HL-60 (cell line): ENCODE data around the gene CELF1.

Experiments used
- CTCF ChIP-seq: IDR thresholded peaks from one replicate; pipeline ENCODE4 v1.5.1; 2011; ENCODE audit warnings: low read length, control low read depth, inconsistent platforms; ENCODE audit not compliant: insufficient read depth
- GABPA ChIP-seq: IDR thresholded peaks from 2 replicates; pipeline ENCODE4 v1.6.1; 2012; ENCODE audit warnings: low read depth
- POLR2AphosphoS5 ChIP-seq: IDR thresholded peaks from 2 replicates; pipeline ENCODE4 v1.6.1; 2012; ENCODE audit warnings: low read depth
- REST ChIP-seq: IDR thresholded peaks from 2 replicates; pipeline ENCODE4 v1.6.1; 2012; ENCODE audit warnings: low read depth; ENCODE audit not compliant: insufficient replicate concordance
- SPI1 ChIP-seq: IDR thresholded peaks from 2 replicates; pipeline ENCODE4 v1.6.1; 2012; ENCODE audit warnings: low read depth, mild to moderate bottlenecking, borderline replicate concordance

GRCh38 chr11:47448566-47449427 is 104.1 kb downstream of the CELF1 start, which contains the start of gene RAPSN:
- TF ChIP-seq CTCF (no peak), REST (no peak), GABPA (no peak), POLR2AphosphoS5 (no peak), SPI1 (no peak)
